Breast epithelium (tissue), 3 donors: ENCODE measurements around the gene CACNA2D2.
A peak's percentile ranks its signal among the peaks of the same experiment; 100 is the strongest.

Experiments
- POLR2A ChIP-seq: fragments of 450-650 bp; IDR thresholded peaks from one replicate; pipeline ENCODE4 v1.6.1; 2016; ENCODE audit warnings: antibody characterized with exemption, mild to moderate bottlenecking, moderate library complexity
- POLR2AphosphoS5 ChIP-seq, 3 donors: sonication (generic); formaldehyde crosslinking; IDR thresholded peaks; one replicate each; pipeline ENCODE4 v1.6.1; 2017; ENCODE audit warnings: antibody characterized with exemption in 3 of 3
- TF ChIP-seq, protein P1 (sequence below), 3 donors: fragments of 450-650 bp; IDR thresholded peaks; one replicate each; pipeline ENCODE4 v1.5.1; 2016 to 2017; ENCODE audit warnings: antibody characterized with exemption in 3 of 3, mild to moderate bottlenecking in 3 of 3, moderate library complexity in 3 of 3

DNA sequence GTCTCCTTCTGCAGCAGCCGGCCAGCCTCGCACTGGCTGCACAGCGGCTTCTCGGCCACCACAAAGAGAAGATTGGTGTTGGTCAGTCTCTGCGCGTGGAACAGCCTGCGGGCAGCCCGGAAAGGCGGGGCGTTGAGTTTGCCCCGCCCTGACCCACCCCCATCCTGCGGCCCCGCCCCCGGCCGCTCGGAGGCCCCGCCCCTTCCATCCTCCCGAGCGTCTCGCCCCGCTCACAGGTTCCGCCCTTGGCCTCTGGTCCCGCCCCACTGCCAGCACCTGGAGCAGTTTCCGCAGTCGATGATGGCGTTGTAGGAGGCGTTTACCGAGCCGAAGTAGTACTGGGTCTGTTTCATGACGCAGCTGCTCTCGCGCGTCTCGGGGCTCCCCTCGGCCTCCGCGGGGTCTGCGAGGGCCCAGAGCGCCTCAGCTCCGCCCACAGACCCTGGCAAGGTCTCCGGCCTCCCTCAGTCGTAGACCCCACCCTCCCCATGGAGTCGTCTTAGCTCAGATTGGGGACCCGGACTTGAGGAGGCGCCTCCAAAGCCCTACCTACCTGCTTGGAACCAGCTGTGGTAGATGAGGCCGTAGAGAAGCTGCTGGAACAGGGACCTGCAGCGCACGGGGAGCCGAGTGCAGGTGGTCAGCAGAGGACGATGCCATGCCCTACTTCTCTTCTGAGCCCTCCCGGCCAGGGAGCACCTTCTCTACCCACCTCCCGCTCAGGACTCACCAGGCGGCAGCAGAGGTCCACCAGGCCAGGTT lies 138.2 kb downstream of the CACNA2D2 start:
- TF ChIP-seq, protein P1, sequence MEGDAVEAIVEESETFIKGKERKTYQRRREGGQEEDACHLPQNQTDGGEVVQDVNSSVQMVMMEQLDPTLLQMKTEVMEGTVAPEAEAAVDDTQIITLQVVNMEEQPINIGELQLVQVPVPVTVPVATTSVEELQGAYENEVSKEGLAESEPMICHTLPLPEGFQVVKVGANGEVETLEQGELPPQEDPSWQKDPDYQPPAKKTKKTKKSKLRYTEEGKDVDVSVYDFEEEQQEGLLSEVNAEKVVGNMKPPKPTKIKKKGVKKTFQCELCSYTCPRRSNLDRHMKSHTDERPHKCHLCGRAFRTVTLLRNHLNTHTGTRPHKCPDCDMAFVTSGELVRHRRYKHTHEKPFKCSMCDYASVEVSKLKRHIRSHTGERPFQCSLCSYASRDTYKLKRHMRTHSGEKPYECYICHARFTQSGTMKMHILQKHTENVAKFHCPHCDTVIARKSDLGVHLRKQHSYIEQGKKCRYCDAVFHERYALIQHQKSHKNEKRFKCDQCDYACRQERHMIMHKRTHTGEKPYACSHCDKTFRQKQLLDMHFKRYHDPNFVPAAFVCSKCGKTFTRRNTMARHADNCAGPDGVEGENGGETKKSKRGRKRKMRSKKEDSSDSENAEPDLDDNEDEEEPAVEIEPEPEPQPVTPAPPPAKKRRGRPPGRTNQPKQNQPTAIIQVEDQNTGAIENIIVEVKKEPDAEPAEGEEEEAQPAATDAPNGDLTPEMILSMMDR (IDR thresholded peaks at IDR 0.05), result no peak
- no peak for TF ChIP-seq POLR2A
- TF ChIP-seq POLR2AphosphoS5 (IDR thresholded peaks at IDR 0.05), result peak in 2 of 3 donors; percentile 11 to 43
